IMR-90 (cell line): ENCODE data around the gene ADARB2. TPM values are rescaled to one million over a fixed set of nuclear protein-coding genes. Genes with fewer than 3 reads are reported as not detected.

ENCODE experiments used
- ATAC-seq: fragments of 200-7000 bp; cut with Tn5 transposase; 2 replicates; pipeline ENCODE4 v1.9.1; 2020; ENCODE audit warnings: low read depth, mild to moderate bottlenecking, moderate library complexity
- BruUV-seq: library from RNA; stranded (reverse); fragments of 400-500 nt; replicated peaks from 2 replicates; lab custom pipeline; 2021; lab: Mats Ljungman, UMichigan
- CTCF ChIA-PET: fragments of 300-600 bp; formaldehyde crosslinking; extraction: SDS; loops from one replicate; lab custom pipeline; 2021; ENCODE audit warnings: antibody characterized with exemption; lab: Yijun Ruan, JAX
- POLR2A ChIA-PET: fragments of 300-600 bp; sonication (Branson Sonifier 250); formaldehyde crosslinking; loops from one replicate; lab custom pipeline; 2022; ENCODE audit warnings: antibody characterized with exemption; ENCODE audit not compliant: unreplicated experiment; lab: Charles Lee
- DNase-seq: peaks from one replicate; pipeline ENCODE4 v3.0.0; 2013
- H2AFZ ChIP-seq: replicated peaks from 2 replicates; pipeline ENCODE3; 2013; ENCODE audit warnings: low read length, mild to moderate bottlenecking; ENCODE audit not compliant: poor library complexity
- H2AK5ac ChIP-seq: 2 replicates; pipeline ENCODE4 v1.6.1; 2013; ENCODE audit warnings: low read depth, low read length, inconsistent platforms
- H2AK9ac ChIP-seq: replicated peaks from 2 replicates; pipeline ENCODE3; 2013; ENCODE audit warnings: mild to moderate bottlenecking, low read depth, low read length, moderate library complexity; ENCODE audit not compliant: poor library complexity
- H2BK120ac ChIP-seq: 2 replicates; pipeline ENCODE4 v1.6.1; 2013; ENCODE audit warnings: low read depth, low read length, inconsistent platforms
- H2BK15ac ChIP-seq: 3 replicates; pipeline ENCODE4 v1.6.1; 2013; ENCODE audit warnings: low read depth, low read length, inconsistent platforms
- H2BK20ac ChIP-seq: 2 replicates; pipeline ENCODE4 v1.6.1; 2013; ENCODE audit warnings: low read depth, mild to moderate bottlenecking, inconsistent platforms, low read length, moderate library complexity
- H2BK5ac ChIP-seq: 2 replicates; pipeline ENCODE4 v1.6.1; 2013; ENCODE audit warnings: mild to moderate bottlenecking, low read depth, low read length, inconsistent platforms; ENCODE audit not compliant: poor library complexity, severe bottlenecking
- H3K14ac ChIP-seq: replicated peaks from 2 replicates; pipeline ENCODE4 v1.6.1; 2013; ENCODE audit warnings: low read depth, low read length, inconsistent platforms
- H3K18ac ChIP-seq: 2 replicates; pipeline ENCODE4 v1.6.1; 2013; ENCODE audit warnings: low read depth, low read length, control low read depth
- H3K23ac ChIP-seq: 2 replicates; pipeline ENCODE4 v1.6.1; 2013; ENCODE audit warnings: low read depth, low read length, inconsistent platforms
- H3K27ac ChIP-seq: 2 replicates; pipeline ENCODE4 v1.5.1; 2013; ENCODE audit warnings: mild to moderate bottlenecking, control low read depth, low read length; ENCODE audit not compliant: insufficient read depth
- H3K27me3 ChIP-seq: 2 replicates; pipeline ENCODE4 v1.6.1; 2013; ENCODE audit warnings: low read length; ENCODE audit not compliant: control insufficient read depth, insufficient read depth
- H3K36me3 ChIP-seq: 2 replicates; pipeline ENCODE4 v1.6.1; 2013; ENCODE audit warnings: low read length, mixed read lengths; ENCODE audit not compliant: control insufficient read depth, insufficient read depth
- H3K4ac ChIP-seq: 2 replicates; pipeline ENCODE4 v1.6.1; 2013; ENCODE audit warnings: low read depth, low read length, inconsistent platforms
- H3K4me1 ChIP-seq: 2 replicates; pipeline ENCODE4 v1.6.1; 2013; ENCODE audit warnings: low read length, mixed read lengths; ENCODE audit not compliant: control insufficient read depth, insufficient read depth
- H3K4me2 ChIP-seq: 2 replicates; pipeline ENCODE4 v1.6.1; 2013; ENCODE audit warnings: low read depth, mild to moderate bottlenecking, control low read depth, low read length, moderate library complexity
- H3K4me3 ChIP-seq: 2 replicates; pipeline ENCODE4 v1.5.1; 2013; ENCODE audit warnings: low read depth, mild to moderate bottlenecking, control low read depth, low read length, moderate library complexity; ENCODE audit not compliant: insufficient read depth
- H3K56ac ChIP-seq: 2 replicates; pipeline ENCODE4 v1.6.1; 2013; ENCODE audit warnings: low read length, inconsistent platforms; ENCODE audit not compliant: insufficient read depth; ENCODE audit errors: extremely low read depth
- H3K79me1 ChIP-seq, 2 experiments: 2 replicates each; pipeline ENCODE4 v1.6.1; 2013; ENCODE audit warnings: low read length in 2 of 2, inconsistent platforms in 1 of 2, low read depth in 1 of 2
- H3K9ac ChIP-seq: 2 replicates; pipeline ENCODE4 v1.6.1; 2013; ENCODE audit warnings: low read depth, low read length, control low read depth
- H3K9me1 ChIP-seq: 2 replicates; pipeline ENCODE4 v1.6.1; 2013; ENCODE audit warnings: low read length, inconsistent platforms; ENCODE audit not compliant: insufficient read depth
- H3K9me3 ChIP-seq: 2 replicates; pipeline ENCODE4 v1.6.1; 2013; ENCODE audit warnings: low read length; ENCODE audit not compliant: control insufficient read depth, insufficient read depth
- H4K20me1 ChIP-seq: 2 replicates; pipeline ENCODE4 v1.6.1; 2013; ENCODE audit warnings: low read length, inconsistent platforms; ENCODE audit not compliant: insufficient read depth
- H4K5ac ChIP-seq: 2 replicates; pipeline ENCODE4 v1.6.1; 2013; ENCODE audit warnings: mild to moderate bottlenecking, low read depth, low read length, control low read depth
- H4K8ac ChIP-seq, 2 experiments: 2 replicates each; pipeline ENCODE4 v1.6.1; 2013; ENCODE audit warnings: low read depth in 2 of 2, low read length in 2 of 2, control low read depth in 1 of 2, inconsistent platforms in 1 of 2
- H4K91ac ChIP-seq: 2 replicates; pipeline ENCODE4 v1.6.1; 2013; ENCODE audit warnings: low read depth, low read length, inconsistent platforms; ENCODE audit not compliant: insufficient read depth
- CEBPB ChIP-seq: IDR thresholded peaks from 2 replicates; pipeline ENCODE4 v1.6.1; 2012; ENCODE audit warnings: low read depth, low read length, improper control_type of control experiment
- CHD1 ChIP-seq: IDR thresholded peaks from 2 replicates; pipeline ENCODE4 v1.6.1; 2012; ENCODE audit warnings: low read depth, low read length, improper control_type of control experiment
- FOS ChIP-seq: fragments of 150-350 bp; IDR thresholded peaks from 2 replicates; pipeline ENCODE4 v1.6.1; 2016; ENCODE audit warnings: low read depth, low read length
- MAFK ChIP-seq: IDR thresholded peaks from 2 replicates; pipeline ENCODE4 v1.6.1; 2012; ENCODE audit warnings: low read depth, low read length, improper control_type of control experiment
- MAZ ChIP-seq: IDR thresholded peaks from 2 replicates; pipeline ENCODE4 v1.6.1; 2012; ENCODE audit warnings: low read depth, mild to moderate bottlenecking, low read length, improper control_type of control experiment, moderate library complexity, borderline replicate concordance
- MXI1 ChIP-seq: IDR thresholded peaks from 2 replicates; pipeline ENCODE4 v1.6.1; 2012; ENCODE audit warnings: low read depth, mild to moderate bottlenecking, low read length, moderate library complexity, borderline replicate concordance
- NFE2L2 ChIP-seq: fragments of 150-350 bp; IDR thresholded peaks from 2 replicates; pipeline ENCODE4 v1.6.1; 2016; ENCODE audit warnings: low read depth, mild to moderate bottlenecking, low read length
- POLR2A ChIP-seq: IDR thresholded peaks from 2 replicates; pipeline ENCODE4 v1.6.1; 2012; ENCODE audit warnings: mild to moderate bottlenecking, low read depth, low read length
- RAD21 ChIP-seq: IDR thresholded peaks from 2 replicates; pipeline ENCODE4 v1.6.1; 2012; ENCODE audit warnings: low read length, improper control_type of control experiment
- RCOR1 ChIP-seq: IDR thresholded peaks from 2 replicates; pipeline ENCODE4 v1.6.1; 2012; ENCODE audit warnings: mild to moderate bottlenecking, low read length, improper control_type of control experiment; ENCODE audit not compliant: insufficient replicate concordance
- USF2 ChIP-seq: fragments of 150-350 bp; IDR thresholded peaks from 2 replicates; pipeline ENCODE4 v1.6.1; 2017; ENCODE audit warnings: mild to moderate bottlenecking, antibody characterized with exemption, low read length, low read depth
- WGBS, 2 experiments: methylation state at CpG; one replicate each; pipeline versions ENCODE4 v1.1.5 to v1.1.7; 2013; ENCODE audit warnings: missing lambda C conversion rate in 2 of 2; ENCODE audit not compliant: insufficient read length in 1 of 2; ENCODE audit errors: extremely low coverage in 2 of 2; 5-methylcytosine and 5-hydroxymethylcytosine counted together
- dilution Hi-C: fragments of 300-500 bp; cut with HindIII; formaldehyde crosslinking; loops from one replicate; pipeline ENCODE4 v1.14.3; 2018; ENCODE audit warnings: low sequenced_read_pairs; ENCODE audit not compliant: unreplicated experiment
- in situ Hi-C: fragments of 300-500 bp; cut with MboI; formaldehyde crosslinking; loops from 3 replicates; pipeline ENCODE4 v1.14.3; 2019; ENCODE audit warnings: low sequenced_read_pairs, inconsistent platforms, mixed read lengths
- intact Hi-C: fragments of 100-400 bp; cut with micrococcal nuclease; formaldehyde crosslinking; loops from 2 replicates; pipeline ENCODE4 v1.10.0; 2022
- polyA plus RNA-seq, 3 experiments: library from polyadenylated mRNA; depleted of rRNA; stranded (reverse); fragments of >200 nt; gene quantifications; 2 replicates each; pipeline ENCODE4 v1.2.3, GENCODE V29; 2012; ENCODE audit warnings: low replicate concordance in 1 of 3
- total RNA-seq: library from RNA; depleted of rRNA; stranded (reverse); fragments of >200 nt; gene quantifications from 2 replicates; pipeline ENCODE4 v1.2.3, GENCODE V29; 2012

The ADARB2 gene
- total and polyA plus RNA-seq, 2 of the 4 experiments (the other 2 are of a cell fraction), result not detected

- TF ChIP-seq NFE2L2, result no peak
- TF ChIP-seq RAD21, result no peak
- no peak for TF ChIP-seq CHD1
- TF ChIP-seq FOS, result no peak
- TF ChIP-seq RCOR1, result no peak
- TF ChIP-seq MAFK, result no peak
- TF ChIP-seq POLR2A, result no peak
- no peak for TF ChIP-seq MXI1
- no peak for TF ChIP-seq MAZ
- no peak for TF ChIP-seq USF2
- TF ChIP-seq CEBPB, result no peak
- WGBS, 2 experiments, result 63% methylated on average over 2 of the region's 15 CpGs; no CpG with 5 or more reads in 1 of the 2 experiments
- no peaks in the 10 kb centered on the region for H3K79me1 ChIP-seq
- H3K9me1 ChIP-seq, result no peaks in the 10 kb centered on the region
- H4K8ac ChIP-seq, result no peak overlapping the region
- H3K56ac ChIP-seq, result no peak overlapping the region
- H3K14ac ChIP-seq, result no peak overlapping the region
- H3K23ac ChIP-seq, result no peak overlapping the region
- BruUV-seq, result no TSS peak
- H2AK9ac ChIP-seq, result peak overlapping the region; percentile 55
- no peaks in the 10 kb centered on the region for H4K20me1 ChIP-seq
- no peak overlapping the region for H2AK5ac ChIP-seq
- DNase-seq (no peak), ATAC-seq (no peak)
- H4K91ac ChIP-seq, result no peak overlapping the region
- H2BK120ac ChIP-seq, result no peak overlapping the region
- H3K4ac ChIP-seq, result no peak overlapping the region
- no peak overlapping the region for H3K4me2 ChIP-seq
- POLR2A ChIA-PET, result no interaction called here
- no peak overlapping the region for H2BK5ac ChIP-seq
- dilution Hi-C loops, result no loop called here
- no peak overlapping the region for H2BK15ac ChIP-seq
- H2AFZ ChIP-seq, result no peak overlapping the region
- H3K18ac ChIP-seq, result no peak overlapping the region
- H3K9me3 ChIP-seq, result peaks cover 43% of the 10 kb centered on the region
- H3K9ac ChIP-seq, result no peak overlapping the region
- intact Hi-C loops, result no loop called here
- H3K4me1 ChIP-seq, result no peaks in the 10 kb centered on the region
- H3K36me3 ChIP-seq, result no peaks in the 10 kb centered on the region
- no peak overlapping the region for H4K5ac ChIP-seq
- CTCF ChIA-PET, result no interaction called here
- H2BK20ac ChIP-seq, result no peak overlapping the region
- H3K27me3 ChIP-seq, result no peaks in the 10 kb centered on the region
- no peak overlapping the region for H3K4me3 ChIP-seq
- no peak overlapping the region for H3K27ac ChIP-seq
- in situ Hi-C loops, result no loop called here
Observed at GRCh38 chr10:1685699-1686490, 51.4 kb downstream of the ADARB2 start.
